K562 (cell line): ENCODE data around the gene TUB. TPM values are rescaled to one million over a fixed set of nuclear protein-coding genes. Genes with fewer than 3 reads are reported as not detected.

ENCODE experiments used
- ATF3 ChIP-seq, 2 experiments: fragments of 450-650 bp in 1 of 2; sonication (generic) in 1 of 2; formaldehyde crosslinking in 1 of 2; IDR thresholded peaks in 1 of 2; conservative IDR thresholded peaks in 1 of 2; 2 replicates each; pipeline versions ENCODE4 v1.6.1 to v1.8.1; 2016 to 2023; ENCODE audit warnings: mild to moderate bottlenecking in 2 of 2, moderate library complexity in 2 of 2, inconsistent platforms in 1 of 2, missing genetic modification reagents in 1 of 2
- BHLHE40 ChIP-seq: IDR thresholded peaks from 2 replicates; pipeline ENCODE4 v1.6.1; 2011; ENCODE audit warnings: low read length, improper control_type of control experiment
- BMI1 ChIP-seq: fragments of 150-350 bp; IDR thresholded peaks from 2 replicates; pipeline ENCODE4 v1.6.1; 2014; ENCODE audit warnings: low read length
- CEBPZ ChIP-seq: fragments of 150-350 bp; IDR thresholded peaks from 2 replicates; pipeline ENCODE4 v1.6.1; 2014; ENCODE audit warnings: low read depth, mild to moderate bottlenecking, low read length, borderline replicate concordance
- CTBP1 ChIP-seq: fragments of 450-650 bp; IDR thresholded peaks from 2 replicates; pipeline ENCODE4 v1.6.1; 2016; ENCODE audit warnings: borderline replicate concordance
- ESRRB ChIP-seq: fragments of 250-450 bp; sonication (Bioruptor Pico); IDR thresholded peaks from 2 replicates; pipeline ENCODE4 v1.5.0; 2020; ENCODE audit warnings: mild to moderate bottlenecking, moderate library complexity, borderline replicate concordance
- FOXJ2 ChIP-seq: fragments of 200-800 bp; sonication (Bioruptor generic); IDR thresholded peaks from 2 replicates; pipeline ENCODE4 v1.6.1; 2016; ENCODE audit warnings: missing genetic modification characterization, missing compliant biosample characterization
- HDAC6 ChIP-seq: IDR thresholded peaks from 2 replicates; pipeline ENCODE4 v1.6.1; 2012; ENCODE audit warnings: low read depth, mild to moderate bottlenecking, control low read depth, inconsistent platforms, low read length, moderate library complexity
- JUN ChIP-seq, 2 experiments: sonication (generic) in 1 of 2; formaldehyde crosslinking in 1 of 2; IDR thresholded peaks; 2 replicates each; pipeline versions ENCODE4 v1.6.1 to v1.8.0; 2012 to 2022; ENCODE audit warnings: borderline replicate concordance in 2 of 2, mild to moderate bottlenecking in 2 of 2, improper control_type of control experiment in 1 of 2, low read depth in 1 of 2, low read length in 1 of 2, missing genetic modification reagents in 1 of 2
- KDM1A ChIP-seq, 2 experiments: fragments of 450-650 bp; IDR thresholded peaks; 2 replicates each; pipeline ENCODE4 v1.6.1; 2016; ENCODE audit warnings: mild to moderate bottlenecking in 2 of 2
- NR1H2 ChIP-seq: sonication (generic); formaldehyde crosslinking; IDR thresholded peaks from 2 replicates; pipeline ENCODE4 v1.4.0; 2020; ENCODE audit warnings: mild to moderate bottlenecking, missing genetic modification reagents
- SMARCA4 ChIP-seq: fragments of 450-650 bp; IDR thresholded peaks from 2 replicates; pipeline ENCODE4 v1.6.1; 2016
- STAT5A ChIP-seq: IDR thresholded peaks from 2 replicates; pipeline ENCODE4 v1.6.1; 2012; ENCODE audit warnings: low read length, inconsistent platforms, borderline replicate concordance
- TSHZ1 ChIP-seq: fragments of 250-450 bp; sonication (Bioruptor Pico); IDR thresholded peaks from 2 replicates; pipeline ENCODE4 v1.4.0; 2020; ENCODE audit warnings: mild to moderate bottlenecking, moderate library complexity
- polyA plus RNA-seq, 8 experiments: library from polyadenylated mRNA; depleted of rRNA in 4 of 8; stranded (reverse) in 5 of 8; unstranded in 3 of 8; fragments of >200 nt; fragmentation: Nextera tagmentation in 2 of 8; fragmentation: Illumina TruSeq in 1 of 8; extraction: Ambion mirVana in 2 of 8; extraction: Trizol in 1 of 8; gene quantifications; 2 replicates each; pipeline versions ENCODE4 v1.2.1 to v1.2.3, GENCODE V29; 2011 to 2014; ENCODE audit warnings: inconsistent platforms in 1 of 8, missing spikeins in 1 of 8
- total RNA-seq, 7 experiments: library from RNA; depleted of rRNA in 6 of 7; stranded (reverse); fragments of >200 nt in 6 of 7; fragmentation: Illumina TruSeq in 2 of 7; extraction: Trizol in 2 of 7; gene quantifications; 2 replicates each; pipeline versions ENCODE4 v1.2.1 to v1.2.3, GENCODE V29; 2011 to 2021; ENCODE audit warnings: low replicate concordance in 1 of 7

Gene TUB
- total and polyA plus RNA-seq, 9 of the 15 experiments (the other 6 are each of a cell fraction or from before 2014, with no cell fraction given), result not detected

DNA sequence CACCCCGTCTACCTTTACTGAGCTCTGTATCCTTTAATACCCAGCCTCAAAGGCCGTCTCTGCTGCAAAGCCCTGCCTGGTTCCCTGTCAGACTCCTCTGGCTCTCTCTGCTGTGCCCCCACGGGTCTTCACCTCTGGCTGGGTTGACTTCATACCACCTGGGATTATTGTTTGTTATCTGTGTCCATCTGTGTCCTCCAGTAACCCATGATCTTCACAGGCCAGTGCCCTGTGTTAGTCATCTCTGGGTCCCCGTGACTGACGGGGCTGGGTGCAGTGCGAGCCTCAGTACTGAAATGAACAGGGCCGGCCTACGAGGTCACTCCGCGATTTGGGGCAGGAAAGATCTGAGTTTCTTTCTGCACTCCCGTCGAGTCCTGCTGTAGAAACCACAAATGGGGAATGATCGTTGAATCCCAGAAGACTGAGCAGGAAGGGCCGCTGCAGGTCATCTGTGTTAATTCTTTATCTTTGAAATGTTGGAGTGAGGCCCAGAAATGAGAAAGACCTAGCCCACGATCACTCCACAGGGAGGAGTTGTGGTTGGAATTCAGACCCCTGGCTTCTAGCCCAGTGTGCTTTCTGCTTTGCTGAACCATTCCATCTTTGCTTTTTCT is 12.3 kb upstream of the TUB start (continued):
- TF ChIP-seq TSHZ1 (no peak), JUN (IDR thresholded peaks at IDR 0.05; ENCODE audit: borderline replicate concordance, low read depth, low read length) (0 out of 2 replicates have a peak, but pooled peaks have one; percentile 29), JUN (CRISPR knock-in tag; IDR thresholded peaks at IDR 0.05; ENCODE audit: borderline replicate concordance) (no peak), CTBP1 (peak; percentile 48; the same call in 1 of the 2 replicates), CEBPZ (no peak), ESRRB (CRISPR knock-in tag) (no peak), BHLHE40 (0 out of 2 replicates have a peak, but pooled peaks have one; percentile 37), STAT5A (no peak), KDM1A (IDR thresholded peaks at IDR 0.05) (no peak), BMI1 (no peak), SMARCA4 (0 out of 2 replicates have a peak, but pooled peaks have one; percentile 13), FOXJ2 (tag) (0 out of 2 replicates have a peak, but pooled peaks have one; percentile 15), HDAC6 (no peak), NR1H2 (peak; percentile 77; the same call in 1 of the 2 replicates), ATF3 (IDR thresholded peaks at IDR 0.05) (peak; percentile 52; the same call in 1 of the 2 replicates), ATF3 (CRISPR knock-in tag; conservative IDR thresholded peaks at IDR 0.05) (no peak)
